ENCODE data around the gene ZNF711.
A peak's percentile ranks its signal among the peaks of the same experiment; 100 is the strongest.
"Not testable (repeated sequence)": the region's sequence is repeated elsewhere in the genome, so short reads cannot be mapped to it uniquely, and the experiment has no call there.

Gene ZNF711

GRCh38 chrX:85243761-85244449 lies at the start of gene ZNF711, which contains the start of gene SATL1:
TSS of gene ZNF711 (plus strand) at chrX:85243991. CDS start at chrX:85247573, 3,582 bp downstream.
TSS of gene SATL1 (minus strand) at chrX:85243779. CDS start at chrX:85108968, 134,811 bp downstream.
- peak; percentile 62 to 86 for DNase-seq

DNA sequence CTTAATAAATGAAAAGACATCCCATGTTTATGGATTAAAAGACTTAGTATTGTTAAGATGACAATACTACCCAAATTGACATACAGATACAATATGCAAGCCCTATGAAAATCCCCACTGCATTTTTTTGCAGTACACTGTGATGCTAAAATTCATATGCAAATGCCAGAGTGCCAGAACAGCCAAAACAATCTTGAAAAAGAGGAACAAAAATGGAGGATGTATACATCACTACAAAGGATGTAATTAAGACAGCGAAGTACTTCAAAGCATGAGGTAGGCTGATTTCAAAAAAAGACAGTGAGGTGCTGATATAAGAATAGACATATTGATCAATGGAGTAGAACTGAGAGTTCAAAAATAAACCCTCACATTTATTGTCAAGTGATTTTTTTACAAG lies 47.5 kb upstream of the ZNF711 start:
- no peak for DNase-seq

DNA sequence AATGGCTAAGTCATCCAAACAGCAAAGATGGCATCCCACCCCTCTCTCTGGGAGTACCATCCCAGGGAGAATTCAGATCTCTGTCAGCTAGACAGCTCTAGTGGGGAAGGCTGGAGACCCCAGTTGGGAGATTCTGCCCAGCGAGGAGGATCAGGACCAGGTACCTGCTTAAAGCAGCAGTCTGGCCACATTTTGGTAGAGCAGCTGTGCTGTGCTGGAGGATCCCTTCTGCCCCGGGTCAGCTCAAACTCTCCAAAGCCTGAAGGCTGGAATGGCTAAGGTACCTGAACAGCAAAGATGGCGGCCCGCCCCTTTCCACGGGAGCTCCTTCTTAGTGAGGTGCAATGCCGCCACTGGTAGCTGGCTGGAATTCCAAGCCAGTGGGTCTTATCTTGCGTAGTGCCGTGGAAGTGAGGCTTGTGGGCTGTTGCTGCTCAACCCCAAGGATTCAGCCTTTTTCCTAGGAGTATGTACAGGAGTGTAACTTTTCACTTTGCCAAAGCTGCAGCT lies 40.3 kb upstream of the ZNF711 start:
- DNase-seq: no peak

DNA sequence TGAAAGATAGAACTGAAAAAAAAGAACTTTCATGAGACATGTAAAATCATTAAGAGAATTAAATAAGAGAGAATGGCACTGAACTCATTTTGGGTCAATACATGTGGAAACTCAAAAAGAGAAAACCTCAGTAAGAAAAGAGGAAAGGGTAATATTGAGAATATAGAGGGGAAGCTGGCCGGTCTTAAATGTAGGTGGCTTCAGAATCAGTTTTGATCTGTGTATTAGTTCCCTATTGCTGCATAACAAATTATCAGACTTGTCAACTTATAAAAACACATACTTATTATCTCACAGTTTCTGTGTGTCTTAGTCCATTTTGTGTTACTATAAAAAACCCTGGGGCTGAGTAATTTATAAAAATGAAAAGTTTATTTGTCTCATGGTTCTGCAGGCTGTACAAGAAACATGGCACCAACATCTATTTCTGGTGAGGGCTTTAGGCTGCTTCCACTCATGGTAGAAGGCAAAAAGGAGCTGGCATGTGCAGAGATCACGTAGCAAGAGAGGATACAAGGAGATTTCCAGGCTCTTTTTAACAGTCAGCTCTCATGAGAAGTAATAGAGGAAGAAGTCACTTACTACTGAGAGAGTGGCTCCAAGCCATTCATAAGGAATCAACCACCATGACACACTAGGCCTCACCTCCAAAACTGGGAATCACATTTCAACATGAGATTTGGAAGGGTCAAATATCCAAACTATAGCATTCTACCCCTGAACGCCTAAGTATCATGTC lies 29.8 kb upstream of the ZNF711 start:
- no peak for DNase-seq

DNA sequence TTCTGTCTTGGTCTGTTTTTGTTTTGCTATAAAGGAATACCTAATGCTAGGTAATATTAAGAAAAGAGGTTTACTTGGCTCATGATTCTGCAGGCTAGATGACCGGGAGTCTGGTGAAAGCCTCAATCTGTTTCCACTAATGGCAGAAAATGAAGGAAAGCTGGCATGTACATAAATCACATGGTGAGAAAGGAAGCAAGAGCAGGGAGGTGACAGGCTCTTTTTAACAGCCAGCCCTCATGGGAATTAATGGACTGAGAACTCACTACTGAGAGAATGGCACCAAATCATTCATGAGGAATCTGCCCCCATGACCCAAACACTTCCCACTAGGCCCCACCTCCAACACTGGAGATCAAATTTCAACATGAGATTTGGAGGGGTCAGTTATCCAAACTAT lies 27.8 kb upstream of the ZNF711 start:
- DNase-seq: no peak

- no peak for DNase-seq
These were observed 22.4 kb upstream of the ZNF711 start for GRCh38 chrX:85221361-85221760.

GRCh38 chrX:85223359-85223758 lies 20.4 kb upstream of the ZNF711 start:
- DNase-seq: no peak

DNA sequence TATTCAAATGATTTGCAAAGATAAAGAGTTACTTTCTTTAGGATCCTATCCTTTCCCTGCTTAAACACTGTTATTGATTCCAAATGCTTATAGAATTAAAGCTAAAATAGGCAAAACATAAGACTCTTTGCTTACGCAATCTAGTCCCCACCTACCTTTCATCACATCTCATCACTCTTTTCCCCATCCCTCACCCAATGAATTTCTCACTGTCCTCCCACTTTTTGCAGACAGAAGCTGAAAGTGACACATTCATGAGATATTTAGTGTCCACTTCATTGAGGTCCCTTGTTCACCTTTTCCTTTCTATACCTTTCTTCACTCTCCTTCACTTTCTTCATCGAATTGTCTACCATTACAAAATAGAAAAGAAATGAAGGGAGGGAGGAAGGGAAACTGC lies 636 bp upstream of the ZNF711 start:
- DNase-seq: peak in 1 of 2 experiments; percentile 5

DNA sequence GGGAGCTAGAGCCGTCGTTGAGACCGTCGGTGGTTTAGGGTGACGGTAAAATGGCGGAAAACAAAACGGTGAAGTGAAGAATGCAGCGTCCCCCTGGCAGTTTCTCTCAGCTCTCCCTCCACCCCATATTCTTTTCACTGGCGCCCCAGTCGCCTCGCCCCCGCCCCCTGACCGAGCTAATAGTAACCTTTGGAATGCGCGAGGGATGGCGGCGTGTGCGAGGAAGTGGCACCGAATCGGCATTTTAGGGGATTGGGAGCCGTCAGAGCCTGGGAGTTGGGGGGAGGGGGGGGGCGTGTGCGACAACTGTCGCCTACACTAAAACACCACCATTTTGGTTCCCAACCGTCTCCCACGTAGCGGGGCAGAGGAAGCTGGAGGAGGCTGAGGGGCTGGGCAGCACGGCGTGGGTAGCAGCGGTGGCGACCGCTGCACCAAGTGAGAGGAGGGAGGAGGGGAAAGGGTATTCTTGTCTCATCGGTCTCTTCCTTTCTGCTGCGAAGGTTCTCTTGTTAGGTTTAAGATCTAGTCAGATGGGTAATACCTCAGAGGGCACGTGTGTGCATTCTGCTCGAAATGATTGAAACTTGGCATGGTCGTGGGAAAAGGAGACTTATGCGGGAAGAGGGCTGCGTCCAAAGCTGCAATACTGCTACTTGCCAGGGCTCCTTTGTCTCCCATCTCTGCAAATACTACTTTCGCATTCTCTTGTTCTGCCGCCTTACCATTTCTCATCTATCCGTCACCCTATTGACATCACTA lies 840 bp downstream of the ZNF711 start:
- DNase-seq: peak in 1 of 2 experiments; percentile 6

DNA sequence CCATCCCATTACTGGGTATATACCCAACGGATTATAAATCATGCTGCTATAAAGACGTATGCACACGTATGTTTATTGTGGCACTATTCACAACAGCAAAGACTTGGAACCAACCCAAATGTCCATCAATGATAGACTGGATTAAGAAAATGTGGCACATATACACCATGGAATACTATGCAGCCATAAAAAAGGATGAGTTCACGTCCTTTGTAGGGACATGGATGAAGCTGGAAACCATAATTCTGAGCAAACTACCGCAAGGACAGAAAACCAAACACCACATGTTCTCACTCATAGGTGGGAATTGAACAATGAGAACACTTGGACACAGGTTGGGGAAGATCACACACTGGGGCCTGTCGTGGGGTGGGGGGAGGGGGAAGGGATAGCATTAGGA lies 41.5 kb downstream of the ZNF711 start:
- DNase-seq: not testable (repeated sequence)

DNA sequence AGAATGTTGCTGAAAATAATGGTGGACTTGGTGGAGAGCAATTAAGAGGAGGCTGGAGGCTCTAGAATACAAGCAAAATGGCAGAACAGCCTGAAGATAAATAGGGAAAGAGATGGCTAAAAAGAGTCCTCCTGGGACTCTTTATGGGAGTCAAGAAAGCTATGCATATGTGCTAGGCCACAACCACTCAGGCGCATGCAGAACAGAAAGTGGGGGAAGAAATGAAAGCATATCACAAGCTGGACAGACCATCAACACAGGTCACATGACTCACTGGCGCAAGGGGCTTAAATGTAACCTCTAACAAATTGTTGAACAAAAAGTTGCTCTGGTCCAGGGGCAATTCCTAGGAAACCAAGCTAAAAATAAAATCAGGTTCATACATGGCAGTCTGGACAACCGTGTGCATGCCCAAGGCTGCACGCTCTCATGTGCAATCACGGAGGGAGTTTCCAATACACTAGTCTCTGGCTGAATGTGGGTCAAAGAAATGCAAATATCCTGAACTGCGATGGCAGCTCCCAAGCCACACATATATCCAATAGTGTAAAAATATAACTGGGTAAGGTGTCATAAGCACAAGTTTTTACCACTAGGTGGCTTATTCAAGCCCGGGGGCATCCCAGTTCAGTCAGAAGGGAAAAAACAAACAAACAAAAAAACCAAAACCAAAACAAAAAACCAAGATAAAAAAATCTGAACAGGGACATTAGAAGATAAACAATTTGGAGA lies 45.4 kb downstream of the ZNF711 start:
- no peak for DNase-seq

DNA sequence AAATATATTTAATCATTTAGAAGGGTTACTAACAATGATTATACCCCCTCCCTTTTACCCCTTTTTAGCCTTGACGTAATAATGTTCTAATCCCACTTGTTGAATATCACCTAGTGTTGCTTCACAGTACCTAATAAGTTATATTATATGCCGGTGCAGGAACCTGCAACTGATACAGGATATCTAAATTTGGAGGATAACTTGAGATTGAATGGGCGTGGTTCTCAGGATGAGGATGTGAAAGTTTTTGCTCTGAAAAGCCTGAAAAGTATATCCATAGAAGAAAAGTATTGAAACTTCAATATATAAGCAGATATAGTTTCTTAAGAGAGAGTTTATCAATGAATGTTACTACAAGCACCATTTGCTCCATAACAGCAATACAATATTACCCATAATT lies 59.8 kb downstream of the ZNF711 start:
- no peak for DNase-seq

GRCh38 chrX:85309717-85310116 lies 65.9 kb downstream of the ZNF711 start:
- no peak for DNase-seq

DNA sequence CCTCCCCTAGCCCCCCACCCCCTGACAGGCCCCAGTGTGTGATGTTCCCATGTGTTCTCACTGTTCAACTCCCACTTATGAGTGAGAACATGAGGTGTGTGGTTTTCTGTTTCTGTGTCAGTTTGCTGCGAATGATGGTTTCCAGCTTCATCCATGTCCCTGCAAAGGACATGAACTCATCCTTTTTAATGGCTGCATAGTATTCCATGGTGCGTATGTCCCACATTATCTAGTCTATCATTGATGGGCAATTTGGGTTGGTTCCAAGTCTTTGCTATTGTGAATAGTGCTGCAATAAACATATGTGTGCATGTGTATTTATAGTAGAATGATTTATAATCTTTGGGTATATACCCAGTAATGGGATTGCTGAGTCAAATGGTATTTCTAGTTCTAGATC lies 67.6 kb downstream of the ZNF711 start:
- not testable (repeated sequence) for DNase-seq
